Liver (tissue), 9 donors: Measurements from ENCODE around the gene PRPH2. TPM values are rescaled to one million over a fixed set of nuclear protein-coding genes. Genes with fewer than 3 reads are reported as not detected.
"Not testable (repeated sequence)": the region's sequence is repeated elsewhere in the genome, so short reads cannot be mapped to it uniquely, and the experiment has no call there.

Source experiments
- DNase-seq: peaks from one replicate; pipeline ENCODE4 v3.0.0-alpha.2; 2017; ENCODE audit warnings: low spot score
- H3K27ac ChIP-seq, 2 donors: one replicate each; pipeline ENCODE4 v1.7.0; 2013; ENCODE audit warnings: inconsistent platforms in 2 of 2, low read length in 2 of 2, control low read depth in 1 of 2, low read depth in 1 of 2, mild to moderate bottlenecking in 1 of 2
- H3K27me3 ChIP-seq, 4 donors: one replicate each; pipeline versions ENCODE4 v1.6.1 to v1.7.0; 2013; ENCODE audit warnings: low read length in 3 of 4, inconsistent platforms in 1 of 4, mild to moderate bottlenecking in 1 of 4, moderate library complexity in 1 of 4; ENCODE audit not compliant: control insufficient read depth in 4 of 4, insufficient read depth in 4 of 4
- H3K36me3 ChIP-seq, 4 donors: one replicate each; pipeline versions ENCODE4 v1.6.1 to v1.7.0; 2013; ENCODE audit warnings: low read length in 3 of 4, mild to moderate bottlenecking in 3 of 4, low read depth in 1 of 4, moderate library complexity in 1 of 4; ENCODE audit not compliant: control insufficient read depth in 4 of 4, insufficient read depth in 3 of 4
- H3K4me1 ChIP-seq, 4 donors: one replicate each; pipeline versions ENCODE4 v1.6.1 to v1.7.0; 2013; ENCODE audit warnings: low read length in 3 of 4, mild to moderate bottlenecking in 3 of 4, moderate library complexity in 1 of 4; ENCODE audit not compliant: control insufficient read depth in 4 of 4, insufficient read depth in 4 of 4
- H3K4me3 ChIP-seq, 3 donors: one replicate each; pipeline versions ENCODE4 v1.6.1 to v1.7.0; 2013; ENCODE audit warnings: low read length in 3 of 3, control low read depth in 1 of 3, low read depth in 1 of 3, mild to moderate bottlenecking in 1 of 3
- H3K9ac ChIP-seq, 2 donors: one replicate each; pipeline ENCODE4 v1.7.0; 2013; ENCODE audit warnings: low read length in 2 of 2, mild to moderate bottlenecking in 2 of 2, moderate library complexity in 2 of 2, control low read depth in 1 of 2, low read depth in 1 of 2
- H3K9me3 ChIP-seq, 4 donors: one replicate each; pipeline versions ENCODE4 v1.6.1 to v1.7.0; 2013; ENCODE audit warnings: low read length in 3 of 4; ENCODE audit not compliant: control insufficient read depth in 4 of 4
- ATF3 ChIP-seq: IDR thresholded peaks from 2 replicates; pipeline ENCODE4 v1.6.1; 2016; ENCODE audit warnings: antibody characterized with exemption
- CTCF ChIP-seq: fragments of 150-350 bp; IDR thresholded peaks from 2 replicates; pipeline ENCODE4 v1.5.1; 2017; ENCODE audit warnings: improper control_type of control experiment, low read depth, low read length; ENCODE audit not compliant: missing input control
- EGR1 ChIP-seq, 2 donors: IDR thresholded peaks; 2 replicates each; pipeline ENCODE4 v1.6.1; 2016 to 2018; ENCODE audit warnings: antibody characterized with exemption in 2 of 2, low read depth in 2 of 2
- FOXA2 ChIP-seq: IDR thresholded peaks from 2 replicates; pipeline ENCODE4 v1.6.1; 2016; ENCODE audit warnings: antibody characterized with exemption
- GABPA ChIP-seq, 2 donors: IDR thresholded peaks in 1 of 2; conservative IDR thresholded peaks in 1 of 2; 2 replicates each; pipeline ENCODE4 v1.6.1; 2016; ENCODE audit warnings: antibody characterized with exemption in 2 of 2, mild to moderate bottlenecking in 1 of 2, moderate library complexity in 1 of 2
- HNF4A ChIP-seq, 2 donors: conservative IDR thresholded peaks; 2 replicates each; pipeline ENCODE4 v1.6.1; 2016; ENCODE audit warnings: antibody characterized with exemption in 2 of 2, mild to moderate bottlenecking in 2 of 2
- HNF4G ChIP-seq: IDR thresholded peaks from 2 replicates; pipeline ENCODE4 v1.6.1; 2016; ENCODE audit warnings: antibody characterized with exemption
- JUND ChIP-seq, 2 donors: IDR thresholded peaks; 2 replicates each; pipeline ENCODE4 v1.6.1; 2016; ENCODE audit warnings: antibody characterized with exemption in 2 of 2
- MAX ChIP-seq: IDR thresholded peaks from 2 replicates; pipeline ENCODE4 v1.6.1; 2016; ENCODE audit warnings: antibody characterized with exemption
- NR2F2 ChIP-seq: IDR thresholded peaks from 2 replicates; pipeline ENCODE4 v1.6.1; 2016; ENCODE audit warnings: antibody characterized with exemption
- RAD21 ChIP-seq, 2 donors: IDR thresholded peaks; 2 replicates each; pipeline ENCODE4 v1.6.1; 2016; ENCODE audit warnings: antibody characterized with exemption in 2 of 2, mild to moderate bottlenecking in 2 of 2
- REST ChIP-seq: IDR thresholded peaks from 2 replicates; pipeline ENCODE4 v1.6.1; 2016; ENCODE audit warnings: antibody characterized with exemption, mild to moderate bottlenecking
- SP1 ChIP-seq: IDR thresholded peaks from 2 replicates; pipeline ENCODE4 v1.6.1; 2018; ENCODE audit warnings: antibody characterized with exemption, mild to moderate bottlenecking
- TAF1 ChIP-seq: conservative IDR thresholded peaks from 2 replicates; pipeline ENCODE4 v1.6.1; 2016; ENCODE audit warnings: antibody characterized with exemption, mild to moderate bottlenecking
- YY1 ChIP-seq: IDR thresholded peaks from 2 replicates; pipeline ENCODE4 v1.6.1; 2016; ENCODE audit warnings: antibody characterized with exemption, mild to moderate bottlenecking
- ZBTB33 ChIP-seq: IDR thresholded peaks from 2 replicates; pipeline ENCODE4 v1.6.1; 2016; ENCODE audit warnings: antibody characterized with exemption
- whole genome bisulfite sequencing: extraction: QIAGEN DNeasy Blood & Tissue Kit; methylation state at CpG from one replicate; pipeline ENCODE4 v1.1.7; 2013; 5-methylcytosine and 5-hydroxymethylcytosine counted together
- polyA plus RNA-seq, 2 donors: library from polyadenylated mRNA; stranded (reverse) in 1 of 2; unstranded in 1 of 2; fragments of 200-250 nt in 1 of 2; fragments of >200 nt in 1 of 2; fragmentation: Nextera tagmentation in 1 of 2; extraction: Ambion mirVana in 1 of 2; gene quantifications; one replicate each; pipeline versions ENCODE4 v1.2.1 to v1.2.3, GENCODE V29; 2013 to 2015
- total RNA-seq, 2 donors: library from RNA; depleted of rRNA; stranded (reverse); fragments of >200 nt; gene quantifications; one replicate each; pipeline ENCODE4 v1.2.3, GENCODE V29; 2014
- donor health status: healthy.
- donor health status: healthy.
- donor health status: healthy.
- donor health status: healthy.
- donor health status: healthy.

The PRPH2 gene
- total and polyA plus RNA-seq, 4 donors: 0.06 to 0.33 (median 0.13) TPM

- Histone ChIP-seq H3K36me3 (no peaks in the 10 kb centered on the region), H3K27ac (no peak overlapping the region), H3K27me3 (no peaks in the 10 kb centered on the region), H3K9me3 (no peaks in the 10 kb centered on the region), H3K4me3 (no peak overlapping the region), H3K4me1 (no peaks in the 10 kb centered on the region), H3K9ac (no peak overlapping the region)
- no peak for DNase-seq
- TF ChIP-seq EGR1 (IDR thresholded peaks at IDR 0.05; ENCODE audit: low read depth in 2 of 2) (no peak), CTCF (no peak), JUND (IDR thresholded peaks at IDR 0.05) (no peak), YY1 (no peak), HNF4A (conservative IDR thresholded peaks at IDR 0.05) (no peak), NR2F2 (no peak), ATF3 (no peak), TAF1 (no peak), ZBTB33 (no peak), GABPA (IDR thresholded peaks at IDR 0.05 in 1 of 2, conservative IDR thresholded peaks at IDR 0.05 in 1 of 2) (no peak), HNF4G (no peak), FOXA2 (no peak), RAD21 (IDR thresholded peaks at IDR 0.05) (no peak), SP1 (no peak)
- WGBS: 89% methylated on average over 4 of the region's 4 CpGs
These were observed 17.4 kb downstream of the PRPH2 start for GRCh38 chr6:42704937-42705374.

- DNase-seq: no peak
- no peak overlapping the region for H3K27ac ChIP-seq
- WGBS: 68% methylated on average over 24 of the region's 24 CpGs
- TF ChIP-seq REST: no peak
- no peak for TF ChIP-seq CTCF
- TF ChIP-seq MAX: no peak
- no peaks in the 10 kb centered on the region for H3K27me3 ChIP-seq
- H3K4me3 ChIP-seq: no peak overlapping the region
- no peaks in the 10 kb centered on the region for H3K4me1 ChIP-seq
- H3K36me3 ChIP-seq: no peaks in the 10 kb centered on the region
- no peak overlapping the region for H3K9ac ChIP-seq
- no peaks in the 10 kb centered on the region for H3K9me3 ChIP-seq
These were observed 18.0 kb downstream of the PRPH2 start for GRCh38 chr6:42704251-42704936.

- not testable (repeated sequence) for H3K9me3 ChIP-seq, DNase-seq, H3K4me3 ChIP-seq, H3K27me3 ChIP-seq, H3K4me1 ChIP-seq, H3K9ac ChIP-seq, H3K36me3 ChIP-seq, H3K27ac ChIP-seq
- WGBS: 96% methylated on average over 3 of the region's 3 CpGs
These were observed 19.6 kb downstream of the PRPH2 start for GRCh38 chr6:42702786-42703185.
